Right lobe of liver (tissue), 6 donors: Measurements from ENCODE around the gene LRIG3. TPM values are rescaled to one million over a fixed set of nuclear protein-coding genes. Genes with fewer than 3 reads are reported as not detected.

Experiments used
- ATAC-seq, 4 donors: fragments of 200-7000 bp; cut with Tn5 transposase; one replicate each; pipeline ENCODE4 v1.9.1; 2020; ENCODE audit warnings: mild to moderate bottlenecking in 4 of 4, moderate library complexity in 4 of 4
- DNase-seq, 3 donors: peaks; one replicate each; pipeline ENCODE4 v3.0.0-alpha.2; 2020
- H3K27ac ChIP-seq, 3 donors: fragments of 200-600 bp; one replicate each; pipeline ENCODE4 v1.8.0; 2022
- H3K27me3 ChIP-seq, 2 donors: fragments of 200-600 bp; one replicate each; pipeline ENCODE4 v1.8.0; 2022
- H3K36me3 ChIP-seq, 4 donors: fragments of 200-600 bp; sonication (generic) in 1 of 4; one replicate each; pipeline versions ENCODE4 v1.5.1 to v1.8.0; 2017 to 2022; ENCODE audit warnings: control low read depth in 1 of 4
- H3K4me1 ChIP-seq, 4 donors: fragments of 200-600 bp; sonication (generic) in 1 of 4; one replicate each; pipeline versions ENCODE4 v1.5.1 to v1.8.0; 2017 to 2022; ENCODE audit warnings: control low read depth in 1 of 4
- H3K4me3 ChIP-seq, 3 donors: fragments of 200-600 bp; one replicate each; pipeline ENCODE4 v1.8.0; 2022
- H3K9me3 ChIP-seq, 4 donors: fragments of 200-600 bp; sonication (generic) in 1 of 4; one replicate each; pipeline versions ENCODE4 v1.5.1 to v1.8.0; 2017 to 2022; ENCODE audit warnings: control low read depth in 1 of 4
- POLR2A ChIP-seq: fragments of 450-650 bp; IDR thresholded peaks from one replicate; pipeline ENCODE4 v1.6.1; 2017; ENCODE audit warnings: antibody characterized with exemption, mild to moderate bottlenecking
- WGBS: methylation state at CpG from one replicate; pipeline ENCODE4 v1.1.6; 2018; ENCODE audit warnings: low coverage, low lambda C conversion rate; ENCODE audit not compliant: insufficient coverage; ENCODE audit errors: missing lambda C conversion rate; 5-methylcytosine and 5-hydroxymethylcytosine counted together
- intact Hi-C, 2 donors: fragments of 100-400 bp; cut with DNase I; formaldehyde crosslinking; loops; one replicate each; pipeline versions ENCODE4 v1.11.2 to v1.14.1; 2022
- total RNA-seq, 6 experiments: library from RNA; depleted of rRNA in 2 of 6; stranded (reverse); fragments of >200 nt in 2 of 6; fragmentation: NEBNext Ultra II Directional in 3 of 6; extraction: Animal tissue kit (Norgen Biotek cat#: 25700) in 3 of 6; gene quantifications; one replicate each; pipeline versions ENCODE4 v1.1.0 to v1.2.4, GENCODE V29; 2016 to 2023
- TF ChIP-seq, protein P1 (sequence below), 4 donors: fragments of 200-600 bp in 3 of 4; fragments of 450-650 bp in 1 of 4; IDR thresholded peaks; one replicate each; pipeline versions ENCODE4 v1.5.1 to v1.8.0; 2016 to 2022; ENCODE audit warnings: antibody characterized with exemption in 4 of 4, mild to moderate bottlenecking in 2 of 4
- donor health status: DM: no; HTN: yes; CAD: no.
- donor health status: DM: no; HTN: no; CAD: no.
- donor health status: DM: no; HTN: no; CAD: no.
- donor health status: DM: no; HTN: yes; CAD: no.
- donor health status: DM: no; HTN: yes; CAD: no.

LRIG3 gene
- total RNA-seq, 6 experiments from 2014 or later = 4.2 to 13.3 (median 8.9) TPM

GRCh38 chr12:58850826-58851225 is 69.5 kb downstream of the LRIG3 start:
- TF ChIP-seq, protein P1, sequence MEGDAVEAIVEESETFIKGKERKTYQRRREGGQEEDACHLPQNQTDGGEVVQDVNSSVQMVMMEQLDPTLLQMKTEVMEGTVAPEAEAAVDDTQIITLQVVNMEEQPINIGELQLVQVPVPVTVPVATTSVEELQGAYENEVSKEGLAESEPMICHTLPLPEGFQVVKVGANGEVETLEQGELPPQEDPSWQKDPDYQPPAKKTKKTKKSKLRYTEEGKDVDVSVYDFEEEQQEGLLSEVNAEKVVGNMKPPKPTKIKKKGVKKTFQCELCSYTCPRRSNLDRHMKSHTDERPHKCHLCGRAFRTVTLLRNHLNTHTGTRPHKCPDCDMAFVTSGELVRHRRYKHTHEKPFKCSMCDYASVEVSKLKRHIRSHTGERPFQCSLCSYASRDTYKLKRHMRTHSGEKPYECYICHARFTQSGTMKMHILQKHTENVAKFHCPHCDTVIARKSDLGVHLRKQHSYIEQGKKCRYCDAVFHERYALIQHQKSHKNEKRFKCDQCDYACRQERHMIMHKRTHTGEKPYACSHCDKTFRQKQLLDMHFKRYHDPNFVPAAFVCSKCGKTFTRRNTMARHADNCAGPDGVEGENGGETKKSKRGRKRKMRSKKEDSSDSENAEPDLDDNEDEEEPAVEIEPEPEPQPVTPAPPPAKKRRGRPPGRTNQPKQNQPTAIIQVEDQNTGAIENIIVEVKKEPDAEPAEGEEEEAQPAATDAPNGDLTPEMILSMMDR (IDR thresholded peaks at IDR 0.05) = no peak
- TF ChIP-seq POLR2A = no peak
- Histone ChIP-seq H3K4me1 (no peaks in the 10 kb centered on the region), H3K27me3 (no peaks in the 10 kb centered on the region), H3K9me3 (no peaks in the 10 kb centered on the region), H3K27ac (no peak overlapping the region), H3K4me3 (no peak overlapping the region), H3K36me3 (no peaks in the 10 kb centered on the region)
- WGBS = 81% methylated on average over 3 of the region's 3 CpGs
- DNase-seq (no peak), ATAC-seq (no peak)
- intact Hi-C loops = no loop called here

DNA sequence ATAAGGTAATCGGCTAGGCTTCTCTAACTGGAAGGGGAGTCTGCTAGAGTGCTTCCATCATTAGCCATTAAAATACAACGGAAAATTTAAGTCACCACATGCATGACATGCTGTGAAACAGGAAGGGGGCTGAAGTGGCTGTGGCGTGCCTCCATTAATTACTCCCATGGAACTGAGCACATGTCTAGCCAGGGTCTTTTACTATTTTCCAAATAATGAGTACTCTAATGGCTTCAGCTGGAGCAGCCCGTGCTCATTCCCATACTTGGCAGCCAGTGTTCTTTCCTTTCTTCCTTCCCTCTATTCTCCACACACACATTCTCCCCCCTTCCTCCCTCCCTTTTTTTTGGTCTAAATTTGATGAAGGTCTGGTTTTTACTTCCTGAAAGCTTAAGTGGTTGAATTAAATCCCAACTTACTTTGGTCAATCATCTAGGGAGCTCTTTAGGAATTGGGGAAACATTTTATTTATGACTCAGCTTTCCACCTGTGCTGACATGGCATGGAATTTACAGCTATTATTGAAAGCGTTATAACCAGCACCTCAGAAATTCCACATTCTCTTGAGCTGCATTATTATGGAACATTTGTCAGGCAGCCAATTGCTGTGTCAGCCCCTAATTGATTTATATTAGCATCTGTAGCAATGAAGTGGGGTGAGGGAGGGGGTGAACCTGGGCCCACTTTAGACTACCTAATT is 72.3 kb downstream of the LRIG3 start:
- ATAC-seq (no peak), DNase-seq (no peak)
- H3K27ac ChIP-seq = no peak overlapping the region
- H3K9me3 ChIP-seq = no peaks in the 10 kb centered on the region
- no peaks in the 10 kb centered on the region for H3K27me3 ChIP-seq
- 54% methylated on average over 4 of the region's 5 CpGs for WGBS
- no peaks in the 10 kb centered on the region for H3K4me1 ChIP-seq
- TF ChIP-seq, protein P1 (IDR thresholded peaks at IDR 0.05) = no peak
- no peak overlapping the region for H3K4me3 ChIP-seq
- intact Hi-C loops = no loop called here
- no peaks in the 10 kb centered on the region for H3K36me3 ChIP-seq

DNA sequence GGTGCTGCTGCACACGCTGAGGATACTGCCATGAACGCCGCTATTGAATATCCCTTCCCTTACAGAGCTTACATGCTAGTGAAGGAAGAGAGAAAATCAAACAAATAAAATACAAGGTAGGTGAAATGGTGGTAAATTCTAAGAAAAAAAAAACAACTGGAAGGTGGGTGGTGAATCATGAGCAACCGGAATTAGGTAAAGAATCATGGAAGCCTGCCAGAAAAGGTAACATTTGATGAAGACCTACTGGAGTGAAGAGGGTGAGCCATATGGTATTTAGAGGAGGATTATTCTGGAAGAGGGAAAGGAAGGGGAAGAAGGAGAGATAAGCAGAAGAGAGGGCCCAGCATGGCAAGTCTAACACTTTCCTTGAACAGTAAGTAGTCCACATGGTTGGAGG is 76.1 kb downstream of the LRIG3 start:
- TF ChIP-seq, protein P1 (IDR thresholded peaks at IDR 0.05) = no peak
- no peak for TF ChIP-seq POLR2A
- Histone ChIP-seq H3K36me3 (no peaks in the 10 kb centered on the region), H3K27me3 (no peaks in the 10 kb centered on the region), H3K27ac (no peak overlapping the region), H3K4me3 (no peak overlapping the region), H3K9me3 (no peaks in the 10 kb centered on the region), H3K4me1 (no peaks in the 10 kb centered on the region)
- no peak for ATAC-seq
- no peak for DNase-seq
- 88% methylated on average over 4 of the region's 4 CpGs for WGBS
- intact Hi-C loops = no loop called here

GRCh38 chr12:58841058-58841798 is 79.1 kb downstream of the LRIG3 start:
- ATAC-seq = no peak
- 90% methylated on average over 5 of the region's 15 CpGs for WGBS

More at GRCh38 chr12:58841058-58841798, 79.1 kb downstream of the LRIG3 start:
- DNase-seq = no peak
- H3K4me1 ChIP-seq = no peaks in the 10 kb centered on the region
- no peak overlapping the region for H3K4me3 ChIP-seq
- H3K27me3 ChIP-seq = no peaks in the 10 kb centered on the region
- H3K36me3 ChIP-seq = no peaks in the 10 kb centered on the region
- no peak overlapping the region for H3K27ac ChIP-seq
- H3K9me3 ChIP-seq = no peaks in the 10 kb centered on the region
- intact Hi-C loops = no loop called here
- TF ChIP-seq, protein P1 (IDR thresholded peaks at IDR 0.05) = no peak
- no peak for TF ChIP-seq POLR2A
